HG03280 (cell line): ENCODE results near the gene CPEB1.
"Not testable (repeated sequence)": the region's sequence is repeated elsewhere in the genome, so short reads cannot be mapped to it uniquely, and the experiment has no call there.

ENCODE experiments used
- ATAC-seq: cut with Tn5 transposase; IDR thresholded peaks from one replicate; pipeline ENCODE4 v1.9.1; 2021; ENCODE audit warnings: mild to moderate bottlenecking, moderate library complexity; ENCODE audit not compliant: unreplicated experiment

CPEB1 gene

DNA sequence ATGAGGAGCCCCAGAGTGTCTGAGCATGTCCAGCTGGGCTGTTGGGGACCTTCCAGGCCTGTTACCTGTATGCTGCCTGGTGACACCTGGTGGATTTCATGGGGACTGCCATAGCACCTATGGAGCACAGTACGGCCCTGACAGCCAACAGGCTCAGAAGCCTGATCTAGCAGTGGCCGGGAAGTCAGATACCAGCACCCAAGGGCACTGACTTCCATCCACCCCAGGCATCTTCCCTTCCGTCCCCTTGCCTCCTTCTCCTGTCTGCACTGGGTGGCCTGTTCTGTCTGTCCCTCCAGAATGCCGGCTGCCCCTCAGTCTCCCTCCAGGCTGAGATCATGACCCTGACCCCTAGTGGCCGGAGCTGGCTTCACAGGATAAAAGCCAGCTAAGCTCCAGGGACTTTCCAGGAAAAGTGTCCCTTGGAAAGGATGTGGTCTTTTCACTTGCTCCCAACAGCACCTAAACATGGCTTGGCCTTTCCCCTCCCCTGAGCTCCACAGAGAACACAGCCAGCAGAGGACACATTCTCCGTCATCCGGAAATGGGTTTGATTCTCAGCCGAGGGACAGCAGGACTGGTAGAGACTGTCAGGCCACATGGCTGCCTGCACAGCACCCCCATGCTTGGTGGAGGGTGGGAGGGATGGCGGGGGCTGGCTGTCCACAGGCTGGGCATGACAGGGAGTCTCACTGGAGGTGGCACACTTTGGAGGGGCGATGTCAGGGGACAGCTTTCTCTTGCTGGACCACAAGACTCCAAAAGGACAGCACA is 116.4 kb downstream of the CPEB1 start:
- ATAC-seq, result peak; percentile 85

GRCh38 chr15:82530006-82530405 is 117.2 kb downstream of the CPEB1 start:
- no peak for ATAC-seq

DNA sequence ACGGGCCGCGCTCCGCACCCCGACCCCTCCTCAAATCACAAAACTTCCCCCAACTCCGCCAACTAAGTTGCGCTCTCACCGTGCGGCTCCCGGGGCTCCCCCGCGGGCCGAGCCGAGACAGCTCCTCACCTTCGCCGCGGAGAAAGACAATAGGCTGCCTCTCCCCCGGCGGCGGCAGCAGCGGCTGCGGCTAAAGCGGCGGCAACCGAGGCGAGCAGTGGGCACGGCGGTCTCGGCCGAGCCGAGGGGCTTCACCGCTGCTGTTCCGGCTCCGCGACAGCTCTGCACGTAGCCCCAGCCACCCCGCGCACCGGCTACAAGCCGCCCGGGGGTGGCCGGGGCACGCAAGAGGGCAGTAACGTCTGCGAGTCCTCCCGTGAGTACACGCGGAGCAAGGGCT is 133.6 kb downstream of the CPEB1 start:
- not testable (repeated sequence) for ATAC-seq

GRCh38 chr15:82507693-82508092 is 139.5 kb downstream of the CPEB1 start:
- not testable (repeated sequence) for ATAC-seq

GRCh38 chr15:82507087-82507486 is 140.1 kb downstream of the CPEB1 start:
- not testable (repeated sequence) for ATAC-seq

GRCh38 chr15:82505842-82506241 is 141.3 kb downstream of the CPEB1 start:
- ATAC-seq, result not testable (repeated sequence)

DNA sequence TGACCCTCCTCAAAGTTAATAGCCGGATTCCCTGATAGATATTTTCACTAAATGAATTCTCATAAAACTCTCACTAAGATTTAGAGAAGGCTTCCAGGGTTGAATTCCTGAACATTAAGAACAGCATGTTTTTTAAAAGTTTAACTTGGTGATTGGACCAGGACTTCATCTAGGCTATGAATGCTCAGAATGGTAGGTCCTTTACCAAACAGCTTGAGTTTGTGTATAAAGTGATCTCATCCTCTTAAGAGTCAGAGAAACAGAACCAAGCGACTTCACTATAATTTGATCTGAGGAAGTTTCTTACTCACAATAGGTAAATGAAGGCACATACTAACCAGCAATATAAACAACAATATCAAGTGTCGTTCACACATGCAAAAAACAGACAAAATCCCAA is 143.1 kb downstream of the CPEB1 start:
- not testable (repeated sequence) for ATAC-seq

GRCh38 chr15:82502700-82503339 is 144.3 kb downstream of the CPEB1 start:
- ATAC-seq, result not testable (repeated sequence)

DNA sequence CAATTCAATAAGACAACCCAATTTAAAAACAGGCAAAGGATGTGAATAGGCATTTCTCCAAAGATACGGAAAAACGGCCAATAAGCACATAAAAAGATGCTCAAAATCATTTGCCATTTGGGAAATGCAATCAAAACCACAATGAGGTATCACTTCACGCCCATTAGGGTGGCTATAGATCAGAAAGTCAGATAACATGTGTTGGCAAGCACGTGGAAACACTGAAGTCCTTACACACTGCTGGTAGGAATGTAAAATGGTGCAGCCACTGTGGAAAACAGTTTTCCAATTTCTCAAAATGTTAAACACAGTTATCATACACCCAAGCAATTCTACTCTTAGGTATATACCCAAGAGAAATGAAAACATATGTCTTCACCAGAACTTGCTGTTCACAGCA is 146.4 kb downstream of the CPEB1 start:
- ATAC-seq, result not testable (repeated sequence)

GRCh38 chr15:82497978-82498377 is 149.2 kb downstream of the CPEB1 start:
- ATAC-seq, result not testable (repeated sequence)
